SK-N-SH (cell line): ENCODE data around the gene KRTAP19-6. TPM values are rescaled to one million over a fixed set of nuclear protein-coding genes. Genes with fewer than 3 reads are reported as not detected.

Experiments used
- CTCF ChIA-PET: fragments of 300-600, 350-600 bp; formaldehyde crosslinking; extraction: SDS; loops from one replicate; lab custom pipeline; 2021; lab: Yijun Ruan, JAX
- POLR2A ChIA-PET: fragments of 350-600 bp; sonication (Branson Sonifier 250); formaldehyde crosslinking; extraction: SDS; loops from one replicate; lab custom pipeline; 2020; ENCODE audit warnings: antibody characterized with exemption, inconsistent platforms; lab: Yijun Ruan, JAX
- DNase-seq: peaks from one replicate; pipeline ENCODE4 v3.0.0; 2012
- H2AFZ ChIP-seq: fragments of 200-600 bp; sonication (generic); 2 replicates; pipeline ENCODE4 v1.8.1; 2016; ENCODE audit warnings: antibody characterized with exemption, mild to moderate bottlenecking, low read depth
- H3F3A ChIP-seq: fragments of 200-600 bp; sonication (generic); replicated peaks from 2 replicates; pipeline ENCODE3; 2016; ENCODE audit warnings: antibody characterized with exemption, mild to moderate bottlenecking; ENCODE audit not compliant: insufficient read depth
- H3K27ac ChIP-seq, 2 experiments: fragments of 200-500 bp in 1 of 2; fragments of 200-600 bp in 1 of 2; sonication (Bioruptor generic) in 1 of 2; sonication (generic), shearing (Covaris generic) in 1 of 2; 2 replicates each; pipeline versions ENCODE4 v1.5.1 to v1.6.1; 2014 to 2016; ENCODE audit warnings: low read depth in 2 of 2, inconsistent platforms in 1 of 2, low read length in 1 of 2, mild to moderate bottlenecking in 1 of 2, mixed read lengths in 1 of 2
- H3K27me3 ChIP-seq: fragments of 200-600 bp; sonication (generic), shearing (Covaris generic); 2 replicates; pipeline ENCODE4 v1.6.1; 2016; ENCODE audit warnings: mixed run types; ENCODE audit not compliant: insufficient read depth
- H3K36me3 ChIP-seq, 2 experiments: fragments of 200-500 bp in 1 of 2; fragments of 200-600 bp in 1 of 2; sonication (Bioruptor generic) in 1 of 2; sonication (generic) in 1 of 2; replicated peaks in 1 of 2; 2 replicates each; pipeline versions ENCODE3 to v1.5.1; 2014 to 2016; ENCODE audit warnings: low read length in 1 of 2, mild to moderate bottlenecking in 1 of 2; ENCODE audit not compliant: insufficient read depth in 2 of 2, control insufficient read depth in 1 of 2
- H3K4me1 ChIP-seq, 2 experiments: fragments of 200-500 bp in 1 of 2; fragments of 200-600 bp in 1 of 2; sonication (Bioruptor generic) in 1 of 2; sonication (generic), shearing (Covaris generic) in 1 of 2; 2 replicates each; pipeline versions ENCODE4 v1.5.1 to v1.6.1; 2014 to 2016; ENCODE audit warnings: low read depth in 1 of 2, low read length in 1 of 2, mixed run types in 1 of 2; ENCODE audit not compliant: insufficient read depth in 2 of 2, control insufficient read depth in 1 of 2
- H3K4me2 ChIP-seq: fragments of 200-600 bp; sonication (generic), shearing (Covaris generic); 2 replicates; pipeline ENCODE4 v1.6.1; 2017; ENCODE audit warnings: mixed run types
- H3K4me3 ChIP-seq, 2 experiments: fragments of 200-500 bp in 1 of 2; fragments of 200-600 bp in 1 of 2; sonication (Bioruptor generic) in 1 of 2; sonication (generic), shearing (Covaris generic) in 1 of 2; 2 replicates each; pipeline versions ENCODE4 v1.5.1 to v1.8.1; 2014 to 2016; ENCODE audit warnings: low read depth in 2 of 2, inconsistent platforms in 1 of 2, low read length in 1 of 2, mild to moderate bottlenecking in 1 of 2, mixed read lengths in 1 of 2, moderate library complexity in 1 of 2
- H3K79me2 ChIP-seq: fragments of 200-600 bp; sonication (generic); 2 replicates; pipeline ENCODE4 v1.8.1; 2017; ENCODE audit warnings: mild to moderate bottlenecking; ENCODE audit not compliant: insufficient read depth
- H3K9ac ChIP-seq: fragments of 200-600 bp; sonication (generic); 2 replicates; pipeline ENCODE4 v1.6.1; 2017; ENCODE audit warnings: mixed run types
- H3K9me2 ChIP-seq: fragments of 200-600 bp; sonication (generic); 2 replicates; pipeline ENCODE4 v1.6.1; 2017; ENCODE audit warnings: mixed run types
- H3K9me3 ChIP-seq: fragments of 200-600 bp; sonication (generic); 2 replicates; pipeline ENCODE4 v1.6.1; 2017; ENCODE audit warnings: mixed run types, mild to moderate bottlenecking, moderate library complexity
- H4K20me1 ChIP-seq: fragments of 200-600 bp; sonication (generic); 2 replicates; pipeline ENCODE4 v1.6.1; 2017; ENCODE audit warnings: mild to moderate bottlenecking, mixed run types; ENCODE audit not compliant: insufficient read depth
- CHD2 ChIP-seq: fragments of 150-350 bp; IDR thresholded peaks from 2 replicates; pipeline ENCODE4 v1.6.1; 2018; ENCODE audit warnings: low read length; ENCODE audit not compliant: partially characterized antibody
- CTCF ChIP-seq: fragments of 200-600 bp; sonication (generic); IDR thresholded peaks from 2 replicates; pipeline ENCODE4 v1.6.1; 2017; ENCODE audit warnings: antibody characterized with exemption, mild to moderate bottlenecking, moderate library complexity
- ELF1 ChIP-seq: IDR thresholded peaks from 2 replicates; pipeline ENCODE4 v1.4.0; 2012
- FOSL2 ChIP-seq: IDR thresholded peaks from 2 replicates; pipeline ENCODE4 v1.4.0; 2012; ENCODE audit warnings: low read depth, mild to moderate bottlenecking, moderate library complexity, borderline replicate concordance
- FOXM1 ChIP-seq: IDR thresholded peaks from 2 replicates; pipeline ENCODE4 v1.4.0; 2012; ENCODE audit warnings: low read depth, mild to moderate bottlenecking
- GABPA ChIP-seq: IDR thresholded peaks from 2 replicates; pipeline ENCODE4 v1.4.0; 2012; ENCODE audit warnings: low read depth, mild to moderate bottlenecking
- GATA2 ChIP-seq: sonication (generic); formaldehyde crosslinking; IDR thresholded peaks from 2 replicates; pipeline ENCODE4 v1.5.0; 2020; ENCODE audit warnings: mild to moderate bottlenecking, missing genetic modification reagents
- JUND ChIP-seq: IDR thresholded peaks from 2 replicates; pipeline ENCODE4 v1.4.0; 2012
- MEF2A ChIP-seq: IDR thresholded peaks from 2 replicates; pipeline ENCODE4 v1.4.0; 2012; ENCODE audit warnings: low read depth, borderline replicate concordance
- MXI1 ChIP-seq: IDR thresholded peaks from 2 replicates; pipeline ENCODE4 v1.6.1; 2012; ENCODE audit warnings: mild to moderate bottlenecking, low read depth, low read length, improper control_type of control experiment
- NRF1 ChIP-seq: IDR thresholded peaks from 2 replicates; pipeline ENCODE4 v1.6.1; 2012; ENCODE audit warnings: low read depth, mild to moderate bottlenecking, low read length
- PBX3 ChIP-seq: IDR thresholded peaks from 2 replicates; pipeline ENCODE4; 2012
- POLR2AphosphoS5 ChIP-seq: IDR thresholded peaks from 2 replicates; pipeline ENCODE4 v1.6.1; 2012; ENCODE audit warnings: low read depth, low read length
- RAD21 ChIP-seq: IDR thresholded peaks from 2 replicates; pipeline ENCODE4 v1.6.1; 2012; ENCODE audit warnings: mild to moderate bottlenecking, low read length
- RFX5 ChIP-seq: IDR thresholded peaks from 2 replicates; pipeline ENCODE4 v1.6.1; 2012; ENCODE audit warnings: mild to moderate bottlenecking, improper control_type of control experiment, low read length
- SIN3A ChIP-seq: IDR thresholded peaks from 2 replicates; pipeline ENCODE4 v1.6.1; 2012; ENCODE audit warnings: low read depth, mild to moderate bottlenecking, low read length, moderate library complexity, borderline replicate concordance
- SMC3 ChIP-seq: IDR thresholded peaks from 2 replicates; pipeline ENCODE4 v1.6.1; 2012; ENCODE audit warnings: low read depth, low read length, improper control_type of control experiment
- TAF1 ChIP-seq: IDR thresholded peaks from 2 replicates; pipeline ENCODE4 v1.6.1; 2012; ENCODE audit warnings: low read depth, mild to moderate bottlenecking, low read length, moderate library complexity, borderline replicate concordance
- TCF12 ChIP-seq: IDR thresholded peaks from 2 replicates; pipeline ENCODE4 v1.4.0; 2012
- USF1 ChIP-seq: IDR thresholded peaks from 2 replicates; pipeline ENCODE4 v1.4.0; 2012; ENCODE audit warnings: low read depth, borderline replicate concordance
- YY1 ChIP-seq: IDR thresholded peaks from 2 replicates; pipeline ENCODE4 v1.4.0; 2012; ENCODE audit warnings: low read depth, mild to moderate bottlenecking
- ZBTB33 ChIP-seq: IDR thresholded peaks from 2 replicates; pipeline ENCODE4 v1.4.0; 2012; ENCODE audit warnings: low read depth, borderline replicate concordance
- WGBS: methylation state at CpG from one replicate; pipeline ENCODE4 v1.1.6; 2017; ENCODE audit warnings: low lambda C conversion rate; 5-methylcytosine and 5-hydroxymethylcytosine counted together
- polyA plus RNA-seq, 3 experiments: library from polyadenylated mRNA; depleted of rRNA; stranded (reverse); fragments of >200 nt; gene quantifications; 2 replicates each; pipeline ENCODE4 v1.2.3, GENCODE V29; 2012

The KRTAP19-6 gene
- polyA plus RNA-seq, 1 of the 3 experiments (the other 2 are of a cell fraction), result not detected

- TF ChIP-seq JUND, result no peak
- TF ChIP-seq SIN3A, result no peak
- no peak for TF ChIP-seq ELF1
- no peak for TF ChIP-seq FOXM1
- TF ChIP-seq RFX5, result no peak
- TF ChIP-seq YY1, result no peak
- no peak for TF ChIP-seq FOSL2
- TF ChIP-seq TCF12, result no peak
- no peak for TF ChIP-seq MXI1
- TF ChIP-seq RAD21, result no peak
- no peak for TF ChIP-seq POLR2AphosphoS5
- TF ChIP-seq TAF1, result no peak
- no peak for TF ChIP-seq ZBTB33
- TF ChIP-seq CHD2, result no peak
- no peak for DNase-seq
- Histone ChIP-seq H3K9me2 (no peaks in the 10 kb centered on the region), H3K9me3 (no peaks in the 10 kb centered on the region), H4K20me1 (no peaks in the 10 kb centered on the region), H3K4me1 (no peaks in the 10 kb centered on the region), H2AFZ (no peak overlapping the region), H3K4me2 (no peak overlapping the region), H3F3A (no peaks in the 10 kb centered on the region), H3K36me3 (no peaks in the 10 kb centered on the region), H3K27me3 (no peaks in the 10 kb centered on the region), H3K27ac (no peak overlapping the region), H3K79me2 (no peaks in the 10 kb centered on the region), H3K4me3 (no peak overlapping the region), H3K9ac (no peak overlapping the region)
- WGBS, result 0% methylated on average over 1 of the region's 1 CpG
- ChIA-PET CTCF (no interaction called here), POLR2A (no interaction called here)
These were observed 22.8 kb downstream of the KRTAP19-6 start for GRCh38 chr21:30518876-30519275.

- no peaks in the 10 kb centered on the region; the same call in 1 of the 2 replicates for H3K27me3 ChIP-seq
- CTCF ChIA-PET, result no interaction called here
- no peak overlapping the region for H3K4me3 ChIP-seq
- H3F3A ChIP-seq, result no peaks in the 10 kb centered on the region
- no peaks in the 10 kb centered on the region for H3K4me1 ChIP-seq
- no peak overlapping the region for H3K4me2 ChIP-seq
- no peaks in the 10 kb centered on the region for H3K36me3 ChIP-seq
- H3K9me3 ChIP-seq, result no peaks in the 10 kb centered on the region
- no peaks in the 10 kb centered on the region for H4K20me1 ChIP-seq
- POLR2A ChIA-PET, result no interaction called here
- no peak overlapping the region for H3K9ac ChIP-seq
- no peak for DNase-seq
- H3K9me2 ChIP-seq, result no peaks in the 10 kb centered on the region
- WGBS, result 7% methylated on average over 1 of the region's 1 CpG
- H3K27ac ChIP-seq, result no peak overlapping the region
- H3K79me2 ChIP-seq, result no peaks in the 10 kb centered on the region
- H2AFZ ChIP-seq, result no peak overlapping the region
- TF ChIP-seq RFX5, result no peak
- no peak for TF ChIP-seq ZBTB33
- TF ChIP-seq SMC3, result no peak
- no peak for TF ChIP-seq RAD21
- TF ChIP-seq MXI1, result no peak
- no peak for TF ChIP-seq NRF1
- no peak for TF ChIP-seq FOXM1
- TF ChIP-seq CTCF, result no peak
- no peak for TF ChIP-seq YY1
- TF ChIP-seq GABPA, result no peak
- TF ChIP-seq USF1, result no peak
- TF ChIP-seq TCF12, result no peak
- TF ChIP-seq PBX3, result no peak
- no peak for TF ChIP-seq ELF1
- no peak for TF ChIP-seq CHD2
- TF ChIP-seq MEF2A, result no peak
- TF ChIP-seq JUND, result no peak
- no peak for TF ChIP-seq GATA2 (CRISPR knock-in tag)
These were observed 26.0 kb downstream of the KRTAP19-6 start for GRCh38 chr21:30515681-30516080.
